ENCODE results near the gene ZDHHC18. TPM values are rescaled to one million over a fixed set of nuclear protein-coding genes. Genes with fewer than 3 reads are reported as not detected.

Gene ZDHHC18
- total and polyA plus RNA-seq, 2 of the 8 experiments (the other 6 are each of a cell fraction or from before 2014, with no cell fraction given), result 29.7 to 49.8 TPM

GRCh38 chr1:26814377-26814776 lies 12.1 kb upstream of the ZDHHC18 start:
- no peak overlapping the region for H4K91ac ChIP-seq (replicated peaks; ENCODE audit: insufficient read length, low read length)
- no peak for FAIRE-seq
- TF ChIP-seq KDM5A (IDR thresholded peaks at IDR 0.05; ENCODE audit: low read length), result no peak
- no peak for TF ChIP-seq KDM1A (IDR thresholded peaks at IDR 0.05; ENCODE audit: borderline replicate concordance, low read length)
- TF ChIP-seq EP300 (IDR thresholded peaks at IDR 0.05; ENCODE audit: borderline replicate concordance in 1 of 2, low read depth in 2 of 2, low read length in 2 of 2), result no peak
- no peak for TF ChIP-seq E2F6 (IDR thresholded peaks at IDR 0.05)
- TF ChIP-seq CBX5 (IDR thresholded peaks at IDR 0.05; ENCODE audit: low read depth, low read length), result no peak
- no peak for TF ChIP-seq RNF2 (IDR thresholded peaks at IDR 0.05; ENCODE audit: borderline replicate concordance, low read depth, low read length, missing control alignments, poor library complexity, severe bottlenecking)
- TF ChIP-seq BRCA1 (IDR thresholded peaks at IDR 0.05; ENCODE audit: low read depth, low read length), result no peak
- TF ChIP-seq MAFK (IDR thresholded peaks at IDR 0.05; ENCODE audit: low read depth, low read length), result no peak
- TF ChIP-seq NRF1 (IDR thresholded peaks at IDR 0.05; ENCODE audit: low read depth, low read length), result no peak
- TF ChIP-seq CTCF (IDR thresholded peaks at IDR 0.05; ENCODE audit: control extremely low read depth in 1 of 3, insufficient read depth in 1 of 3, low read depth in 1 of 3, low read length in 3 of 3), result no peak

More at GRCh38 chr1:26814377-26814776, 12.1 kb upstream of the ZDHHC18 start:
- 89% methylated on average over 1 of the region's 2 CpGs; no CpG with 5 or more reads in 1 of the 2 experiments for WGBS, 2 experiments (ENCODE audit: extremely low coverage in 1 of 2, insufficient coverage in 1 of 2, insufficient read length in 1 of 2, insufficient replicate concordance in 2 of 2, low coverage in 1 of 2, low lambda C conversion rate in 2 of 2, missing lambda C conversion rate in 1 of 2)
- H3K79me1 ChIP-seq (ENCODE audit: low read depth, low read length), result no peaks in the 10 kb centered on the region
- no peak overlapping the region for H2BK120ac ChIP-seq (replicated peaks; ENCODE audit: low read depth, low read length)
- H3K18ac ChIP-seq (ENCODE audit: extremely low read depth, low read length), result no peak overlapping the region
- ChIA-PET POLR2A (ENCODE audit: partially characterized antibody) (interaction anchor here (0.9 kb wide), 1 partner anchor 15 kb away, joined by 3 read pairs; no protein-coding TSS in a partner anchor), CTCF (ENCODE audit: partially characterized antibody) (interaction anchor here (0.7 to 0.9 kb wide), 2 partner anchors 72 to 281 kb away, joined by 3 to 4 read pairs; no protein-coding TSS in a partner anchor)
- H2AFZ ChIP-seq (ENCODE audit: low read length), result no peak overlapping the region
- H3K4me1 ChIP-seq (replicated peaks in 1 of 4; ENCODE audit: control insufficient read depth in 3 of 4, insufficient read depth in 4 of 4, low read length in 3 of 4), result no peaks in the 10 kb centered on the region
- H3K9ac ChIP-seq (replicated peaks in 1 of 4; ENCODE audit: extremely low read depth in 1 of 4, low read depth in 3 of 4, low read length in 3 of 4), result no peak overlapping the region
- H3K9me3 ChIP-seq (ENCODE audit: insufficient read depth in 2 of 2, low read depth in 1 of 2, low read length in 1 of 2), result peaks cover 2 to 8% of the 10 kb centered on the region in 2 experiments; a peak in 3 of 4 replicates
- no peaks in the 10 kb centered on the region for H3K79me2 ChIP-seq (ENCODE audit: control insufficient read depth in 1 of 2, insufficient read depth in 2 of 2, low read length in 2 of 2)
- no peak overlapping the region for H3K4me2 ChIP-seq (ENCODE audit: insufficient read depth in 1 of 2, low read depth in 2 of 2, low read length in 2 of 2)
- H2BK12ac ChIP-seq (ENCODE audit: low read depth, low read length), result no peak overlapping the region
- no peak overlapping the region for H3K14ac ChIP-seq (ENCODE audit: insufficient read length)
- H3K4ac ChIP-seq (replicated peaks; ENCODE audit: insufficient read length, low read depth, low read length), result no peak overlapping the region
- no peak overlapping the region for H4K5ac ChIP-seq (ENCODE audit: insufficient read length, low read depth, low read length)
- H3K4me3 ChIP-seq (ENCODE audit: extremely low read depth in 1 of 4, insufficient read depth in 2 of 4, low read depth in 3 of 4, low read length in 4 of 4), result no peak overlapping the region
- H3K23me2 ChIP-seq (ENCODE audit: low read depth, low read length), result no peaks in the 10 kb centered on the region
- no peak overlapping the region for H3K56ac ChIP-seq (replicated peaks; ENCODE audit: insufficient read length, low read depth, low read length)
- no peak for DNase-seq (ENCODE audit: low read depth in 1 of 2, low spot score in 2 of 2)
- H3K23ac ChIP-seq (ENCODE audit: insufficient read length), result no peak overlapping the region
- H3K27ac ChIP-seq (ENCODE audit: low read depth, low read length), result no peak overlapping the region
- no peaks in the 10 kb centered on the region for H3K36me3 ChIP-seq (ENCODE audit: control insufficient read depth in 2 of 4, insufficient read depth in 4 of 4, low read length in 3 of 4)
- H3K27me3 ChIP-seq (replicated peaks in 1 of 4; ENCODE audit: control insufficient read depth in 3 of 4, extremely low read depth in 1 of 4, insufficient read depth in 3 of 4, low read length in 3 of 4), result no peaks in the 10 kb centered on the region
- H2BK5ac ChIP-seq (ENCODE audit: low read depth, low read length), result no peak overlapping the region
- H2BK20ac ChIP-seq (ENCODE audit: low read length), result no peak overlapping the region
- H4K20me1 ChIP-seq (replicated peaks in 1 of 2; ENCODE audit: control insufficient read depth in 1 of 2, insufficient read depth in 2 of 2, low read length in 2 of 2), result no peaks in the 10 kb centered on the region
- no peak overlapping the region for H2BK15ac ChIP-seq (ENCODE audit: low read length)
- H2AK5ac ChIP-seq (ENCODE audit: low read depth, low read length), result no peak overlapping the region
- H4K8ac ChIP-seq (ENCODE audit: extremely low read depth, insufficient read depth, low read length), result no peak overlapping the region

All from H1 (cell line).